Upper lobe of left lung (tissue), 6 donors: ENCODE results near the gene DAPK1. TPM values are rescaled to one million over a fixed set of nuclear protein-coding genes. Genes with fewer than 3 reads are reported as not detected.

ENCODE experiments used
- ATAC-seq, 2 donors: fragments of 200-7000 bp; cut with Tn5 transposase; one replicate each; pipeline ENCODE4 v1.9.1; 2022; ENCODE audit warnings: mild to moderate bottlenecking in 2 of 2, moderate library complexity in 2 of 2; ENCODE audit not compliant: low FRiP score in 2 of 2
- DNase-seq, 2 donors: peaks; one replicate each; pipeline ENCODE4 v3.0.0-alpha.2; 2019 to 2020
- H3K27ac ChIP-seq, 4 donors: fragments of 200-600 bp; sonication (generic); one replicate each; pipeline ENCODE4 v1.5.1; 2016 to 2019
- H3K27me3 ChIP-seq, 4 donors: fragments of 200-600 bp; sonication (generic); one replicate each; pipeline ENCODE4 v1.5.1; 2017 to 2019
- H3K36me3 ChIP-seq, 4 donors: fragments of 200-600 bp; sonication (generic); one replicate each; pipeline ENCODE4 v1.5.1; 2016 to 2019
- H3K4me1 ChIP-seq, 4 donors: fragments of 200-600 bp; sonication (generic); one replicate each; pipeline ENCODE4 v1.5.1; 2018 to 2019
- H3K4me3 ChIP-seq, 4 donors: fragments of 200-600 bp; sonication (generic); one replicate each; pipeline ENCODE4 v1.5.1; 2017 to 2019; ENCODE audit warnings: mild to moderate bottlenecking in 2 of 4, moderate library complexity in 1 of 4
- H3K9me3 ChIP-seq, 4 donors: fragments of 200-600 bp; sonication (generic); one replicate each; pipeline ENCODE4 v1.5.1; 2018 to 2019
- CTCF ChIP-seq, 6 experiments: fragments of 450-650 bp in 4 of 6; fragments of 200-600 bp in 2 of 6; sonication (generic) in 2 of 6; IDR thresholded peaks; one replicate each; pipeline ENCODE4 v1.5.1; 2016 to 2019; ENCODE audit warnings: antibody characterized with exemption in 6 of 6
- EP300 ChIP-seq, 4 donors: sonication (generic); formaldehyde crosslinking; IDR thresholded peaks; one replicate each; pipeline ENCODE4 v1.5.1; 2017; ENCODE audit warnings: antibody characterized with exemption in 4 of 4, control low read depth in 2 of 4
- POLR2A ChIP-seq, 4 donors: fragments of 450-650 bp; IDR thresholded peaks; one replicate each; pipeline ENCODE4 v1.5.1; 2016 to 2017; ENCODE audit warnings: antibody characterized with exemption in 4 of 4, mild to moderate bottlenecking in 2 of 4
- POLR2AphosphoS5 ChIP-seq, 2 donors: sonication (generic); formaldehyde crosslinking; IDR thresholded peaks; one replicate each; pipeline ENCODE4 v1.5.1; 2017; ENCODE audit warnings: antibody characterized with exemption in 2 of 2
- WGBS, 2 donors: methylation state at CpG; one replicate each; pipeline ENCODE4 v1.1.5; 2017 to 2018; 5-methylcytosine and 5-hydroxymethylcytosine counted together
- total RNA-seq, 6 donors: library from RNA; depleted of rRNA in 4 of 6; stranded (reverse); fragments of >200 nt in 4 of 6; gene quantifications; one replicate each; pipeline versions ENCODE4 v1.1.0 to v1.2.1, GENCODE V29; 2016 to 2021
- donor health status: DM: no; HTN: no; CAD: no; lungs with moderate emphysema.
- donor health status: DM: no; HTN: yes; CAD: no; lungs with severe emphysema.

DAPK1 gene
- total RNA-seq, 6 donors from 2014 or later, result 125 to 334 (median 213) TPM

- ATAC-seq (no peak), DNase-seq (no peak)
- Histone ChIP-seq H3K27me3 (no peaks in the 10 kb centered on the region), H3K4me3 (no peak overlapping the region), H3K4me1 (peaks cover 0 to 5% (median 0%) of the 10 kb centered on the region in 4 donors), H3K36me3 (no peaks in the 10 kb centered on the region), H3K9me3 (no peaks in the 10 kb centered on the region), H3K27ac (no peak overlapping the region)
- TF ChIP-seq POLR2AphosphoS5 (IDR thresholded peaks at IDR 0.05) (no peak), CTCF (IDR thresholded peaks at IDR 0.05) (no peak), EP300 (IDR thresholded peaks at IDR 0.05) (no peak), POLR2A (IDR thresholded peaks at IDR 0.05) (no peak)
- 87 to 91% methylated on average over 2 of the region's 2 CpGs for WGBS, 2 donors
Measured at GRCh38 chr9:87471746-87472145, 25.9 kb upstream of the DAPK1 start.

GRCh38 chr9:87475463-87475862 lies 22.2 kb upstream of the DAPK1 start:
- no peak for DNase-seq
- no peak for ATAC-seq
- Histone ChIP-seq H3K27me3 (no peaks in the 10 kb centered on the region), H3K4me3 (no peak overlapping the region), H3K9me3 (no peaks in the 10 kb centered on the region), H3K4me1 (no peaks in the 10 kb centered on the region), H3K27ac (no peak overlapping the region), H3K36me3 (no peaks in the 10 kb centered on the region)
- TF ChIP-seq EP300 (IDR thresholded peaks at IDR 0.05), result no peak
- 56 to 64% methylated on average over 2 of the region's 2 CpGs for WGBS, 2 donors

DNA sequence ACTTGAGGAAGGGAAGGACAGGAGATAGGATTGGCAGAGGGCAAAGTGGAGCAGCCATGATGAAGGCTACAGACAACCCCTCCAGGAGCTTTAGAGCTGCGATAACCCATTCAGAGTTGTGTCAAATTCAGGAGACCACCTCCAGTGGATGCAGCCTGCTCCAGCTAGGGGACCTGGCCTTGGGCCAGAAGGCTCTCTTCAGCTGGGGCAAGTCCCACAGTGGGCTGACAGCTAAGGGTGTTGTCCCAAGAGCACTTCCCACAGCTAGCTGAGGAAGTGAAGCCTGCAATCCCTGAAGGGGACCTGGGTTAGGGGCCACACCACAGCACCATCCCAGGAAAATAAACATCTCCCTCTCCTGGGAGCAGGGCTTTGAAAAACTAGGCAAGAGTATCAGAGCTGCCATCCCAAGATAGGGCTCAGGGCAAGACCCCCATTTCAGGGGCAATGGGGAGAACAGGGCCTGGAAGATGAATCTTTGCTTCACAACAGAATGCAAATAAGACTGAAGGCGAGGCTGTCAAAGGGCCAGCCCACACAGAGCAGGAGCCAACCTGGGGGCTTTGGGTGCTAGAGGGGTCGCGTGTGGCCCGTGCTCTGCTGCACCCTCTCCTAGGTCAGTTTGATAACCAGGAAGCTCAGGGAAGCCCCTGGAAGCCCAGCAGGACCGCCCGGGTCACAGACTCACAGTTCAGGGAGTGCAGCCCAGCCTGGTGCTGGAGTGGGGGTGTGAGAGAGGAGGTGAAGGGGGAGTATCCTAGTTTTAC lies 19.3 kb upstream of the DAPK1 start:
- TF ChIP-seq POLR2AphosphoS5 (IDR thresholded peaks at IDR 0.05) (no peak), POLR2A (IDR thresholded peaks at IDR 0.05) (no peak), CTCF (IDR thresholded peaks at IDR 0.05) (no peak), EP300 (IDR thresholded peaks at IDR 0.05) (no peak)
- ATAC-seq (peak; percentile 26 to 57), DNase-seq (peak in 1 of 2 donors; percentile 25)
- H3K4me1 ChIP-seq, result no peaks in the 10 kb centered on the region
- no peak overlapping the region for H3K4me3 ChIP-seq
- WGBS, 2 donors, result 90 to 92% methylated on average over 7 of the region's 7 CpGs
- H3K9me3 ChIP-seq, result no peaks in the 10 kb centered on the region
- H3K27ac ChIP-seq, result no peak overlapping the region
- H3K36me3 ChIP-seq, result no peaks in the 10 kb centered on the region
- H3K27me3 ChIP-seq, result no peaks in the 10 kb centered on the region

DNA sequence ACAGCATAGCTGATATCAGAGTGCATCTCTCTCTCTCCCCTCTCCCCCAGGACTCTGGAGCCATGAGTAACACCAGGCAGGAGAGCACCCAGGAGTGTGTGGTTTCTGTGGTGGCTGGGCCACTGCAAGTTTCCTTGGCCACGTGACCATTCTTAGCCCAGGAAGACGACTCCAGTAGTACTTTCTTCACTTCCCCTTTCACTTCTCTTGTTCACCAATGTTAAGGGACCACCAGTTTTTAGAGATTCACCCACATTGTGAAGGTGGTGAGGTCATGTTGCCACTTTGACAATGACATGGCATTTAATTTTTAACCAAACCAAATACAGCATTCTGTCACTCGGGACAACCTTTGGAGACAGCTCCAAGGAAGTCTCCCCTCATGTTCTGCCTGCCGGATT lies 17.9 kb upstream of the DAPK1 start:
- DNase-seq, result peak in 1 of 2 donors; percentile 77
- H3K27ac ChIP-seq, result no peak overlapping the region
- H3K4me3 ChIP-seq, result no peak overlapping the region
- TF ChIP-seq CTCF (IDR thresholded peaks at IDR 0.05) (no peak), POLR2A (IDR thresholded peaks at IDR 0.05) (no peak), EP300 (IDR thresholded peaks at IDR 0.05) (peak in 1 of 4 donors; percentile 7)
- 56 to 61% methylated on average over 4 of the region's 4 CpGs for WGBS, 2 donors
- H3K4me1 ChIP-seq, result no peaks in the 10 kb centered on the region
- no peaks in the 10 kb centered on the region for H3K9me3 ChIP-seq
- H3K27me3 ChIP-seq, result no peaks in the 10 kb centered on the region
- ATAC-seq, result peak; percentile 67 to 90
- H3K36me3 ChIP-seq, result no peaks in the 10 kb centered on the region

DNA sequence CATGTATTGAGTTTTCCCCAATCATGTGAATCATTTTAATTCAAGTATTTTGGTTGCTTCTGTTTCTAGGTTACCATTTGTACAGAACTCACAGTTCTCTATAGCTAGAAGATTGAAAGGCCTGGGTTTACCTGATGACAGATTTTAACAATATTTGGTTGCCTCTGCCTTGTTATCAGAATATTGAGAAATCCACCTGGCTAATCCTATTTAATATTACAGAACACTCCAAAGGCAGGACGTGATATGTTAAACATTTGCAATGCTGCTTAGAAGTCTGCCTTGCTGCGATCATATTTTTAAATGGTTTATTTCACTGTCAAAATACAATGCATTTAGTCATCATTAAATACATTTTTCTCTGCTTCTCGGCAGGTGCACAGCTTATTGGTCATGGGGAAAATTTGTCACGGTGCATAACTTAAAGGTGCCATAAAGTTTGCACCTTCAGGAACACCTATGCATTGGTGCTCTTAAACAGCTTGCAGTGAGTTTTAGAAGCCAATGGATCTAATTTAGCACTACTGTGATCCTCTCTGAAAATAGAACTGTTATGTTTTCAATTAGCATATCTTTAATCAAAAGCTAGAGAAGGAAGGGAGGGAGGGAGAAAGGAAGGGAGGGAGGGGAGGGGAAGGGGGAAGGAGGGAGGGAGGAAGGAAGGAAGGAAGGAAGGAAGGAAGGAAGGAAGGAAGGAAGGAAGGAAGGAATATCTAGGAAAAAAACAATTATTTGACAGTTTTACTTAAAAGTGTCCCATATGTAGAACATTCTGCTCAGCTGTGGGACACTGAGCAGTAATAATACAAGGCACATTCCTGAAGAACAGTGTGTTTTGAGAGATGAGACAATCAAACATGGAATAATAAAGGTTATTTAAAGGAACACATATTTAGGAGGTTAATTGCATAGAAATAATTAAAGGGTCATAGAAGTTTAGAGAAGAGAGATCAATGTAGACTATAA lies 15.5 kb upstream of the DAPK1 start:
- TF ChIP-seq EP300 (IDR thresholded peaks at IDR 0.05) (no peak), POLR2A (IDR thresholded peaks at IDR 0.05) (no peak), POLR2AphosphoS5 (IDR thresholded peaks at IDR 0.05) (no peak), CTCF (IDR thresholded peaks at IDR 0.05) (no peak)

More for the DNA sequence above, 15.5 kb upstream of the DAPK1 start:
- 83 to 84% methylated on average over 4 of the region's 4 CpGs for WGBS, 2 donors
- no peak overlapping the region for H3K27ac ChIP-seq
- ATAC-seq, result no peak
- H3K4me1 ChIP-seq, result no peaks in the 10 kb centered on the region
- no peaks in the 10 kb centered on the region for H3K9me3 ChIP-seq
- H3K27me3 ChIP-seq, result no peaks in the 10 kb centered on the region
- no peak for DNase-seq
- no peaks in the 10 kb centered on the region for H3K36me3 ChIP-seq
- no peak overlapping the region for H3K4me3 ChIP-seq
